OCI-LY7 (cell line): ENCODE results near the gene BDH1.

Source experiments
- CTCF ChIP-seq: fragments of 200-600 bp; sonication (generic); conservative IDR thresholded peaks from 2 replicates; pipeline ENCODE4 v1.5.1; 2014; ENCODE audit warnings: mild to moderate bottlenecking, antibody characterized with exemption, low read length, moderate library complexity, mixed read lengths
- EZH2phosphoT487 ChIP-seq: fragments of 200-600 bp; sonication (generic); IDR thresholded peaks from 2 replicates; pipeline ENCODE4 v1.6.1; 2018; ENCODE audit warnings: low read depth, borderline replicate concordance, mild to moderate bottlenecking, mixed run types, antibody characterized with exemption, low read length, moderate library complexity, mixed read lengths

- TF ChIP-seq CTCF: no peak
- no peak for TF ChIP-seq EZH2phosphoT487
These were observed 34.2 kb downstream of the BDH1 start for GRCh38 chr3:197521277-197522182.
